C4-2B (cell line): ENCODE data around the gene PIR.

Experiments used
- H3K27ac ChIP-seq: fragments of 450-650 bp; 2 replicates; pipeline ENCODE4 v1.5.1; 2017
- ZFX ChIP-seq: fragments of 450-650 bp; IDR thresholded peaks from 2 replicates; pipeline ENCODE4 v1.6.1; 2017
- TF ChIP-seq, protein P1 (sequence below): fragments of 450-650 bp; conservative IDR thresholded peaks from 2 replicates; pipeline ENCODE4 v1.5.1; 2017; ENCODE audit warnings: mild to moderate bottlenecking

Gene PIR

DNA sequence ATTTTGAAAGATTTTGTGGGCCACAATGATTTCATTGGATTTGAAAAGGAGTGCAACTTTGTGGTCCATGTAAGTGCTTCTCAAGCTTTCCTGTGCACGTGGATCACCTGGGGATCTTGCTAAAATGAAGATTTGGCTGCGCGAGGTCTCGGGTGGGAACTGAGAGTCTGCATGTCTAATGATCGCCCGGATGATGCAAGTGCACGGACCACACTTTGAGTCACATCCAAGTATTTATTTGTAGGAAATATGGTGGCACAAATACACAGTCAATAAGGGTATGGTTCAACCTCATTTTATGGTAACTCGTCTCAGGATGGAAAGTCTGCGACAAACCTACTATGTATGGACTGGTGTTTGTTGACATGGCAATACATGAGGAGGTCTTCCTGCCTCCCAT, 8.4 kb upstream of the PIR start:
- TF ChIP-seq ZFX = no peak
- TF ChIP-seq, protein P1, sequence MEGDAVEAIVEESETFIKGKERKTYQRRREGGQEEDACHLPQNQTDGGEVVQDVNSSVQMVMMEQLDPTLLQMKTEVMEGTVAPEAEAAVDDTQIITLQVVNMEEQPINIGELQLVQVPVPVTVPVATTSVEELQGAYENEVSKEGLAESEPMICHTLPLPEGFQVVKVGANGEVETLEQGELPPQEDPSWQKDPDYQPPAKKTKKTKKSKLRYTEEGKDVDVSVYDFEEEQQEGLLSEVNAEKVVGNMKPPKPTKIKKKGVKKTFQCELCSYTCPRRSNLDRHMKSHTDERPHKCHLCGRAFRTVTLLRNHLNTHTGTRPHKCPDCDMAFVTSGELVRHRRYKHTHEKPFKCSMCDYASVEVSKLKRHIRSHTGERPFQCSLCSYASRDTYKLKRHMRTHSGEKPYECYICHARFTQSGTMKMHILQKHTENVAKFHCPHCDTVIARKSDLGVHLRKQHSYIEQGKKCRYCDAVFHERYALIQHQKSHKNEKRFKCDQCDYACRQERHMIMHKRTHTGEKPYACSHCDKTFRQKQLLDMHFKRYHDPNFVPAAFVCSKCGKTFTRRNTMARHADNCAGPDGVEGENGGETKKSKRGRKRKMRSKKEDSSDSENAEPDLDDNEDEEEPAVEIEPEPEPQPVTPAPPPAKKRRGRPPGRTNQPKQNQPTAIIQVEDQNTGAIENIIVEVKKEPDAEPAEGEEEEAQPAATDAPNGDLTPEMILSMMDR = no peak

DNA sequence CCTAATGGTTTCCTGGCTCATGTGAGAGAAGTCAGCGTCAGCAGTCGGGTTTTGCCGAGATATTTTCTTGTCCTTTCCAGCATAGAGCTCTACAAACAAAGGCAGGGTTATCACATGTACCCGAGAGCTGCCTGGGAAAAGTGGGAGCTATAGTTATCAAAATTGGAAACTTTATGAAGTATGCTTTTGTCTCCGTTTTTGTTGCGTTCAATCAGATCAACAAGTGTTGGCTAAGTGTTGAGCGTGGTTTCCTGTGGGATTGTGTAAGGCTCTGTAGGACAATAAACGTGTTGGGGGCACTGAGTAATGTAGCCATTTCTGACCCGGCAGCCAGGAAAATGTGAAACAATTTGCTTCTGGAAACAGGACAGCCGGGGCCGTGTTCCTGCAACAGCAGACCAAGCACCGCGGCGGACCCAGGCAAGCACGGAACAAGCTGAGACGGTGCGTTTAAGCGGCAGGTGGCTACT, 7.4 kb upstream of the PIR start, which contains the start of gene BMX:
Gene BMX, plus strand, starts transcription at position 311 of the 470 bp plus-strand sequence. CDS start 7,547 bp downstream, outside the sequence.
- TF ChIP-seq ZFX = no peak
- TF ChIP-seq, protein P1 = no peak
- H3K27ac ChIP-seq = no peak within 1 kb of the TSS

More for the DNA sequence above, 8.4 kb upstream of the PIR start:
- no peak overlapping the region for H3K27ac ChIP-seq

DNA sequence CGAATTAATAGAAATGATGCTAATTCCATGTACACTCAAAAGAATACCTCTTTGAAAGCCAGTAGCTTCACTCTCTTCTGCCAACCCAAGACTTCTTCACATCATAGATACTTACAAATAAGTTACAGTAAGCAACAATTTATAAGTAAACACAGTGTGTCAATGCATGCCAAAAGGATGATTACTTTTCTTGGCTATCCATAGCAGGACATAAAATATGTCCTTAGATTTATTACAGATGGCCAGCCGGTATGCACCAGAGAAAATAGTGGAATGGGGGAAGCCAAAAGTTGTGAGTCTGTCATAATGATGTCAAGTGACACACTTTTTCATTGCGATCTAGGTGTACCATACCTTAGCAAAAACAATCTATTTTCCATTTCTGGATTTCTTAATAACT, 6.8 kb upstream of the PIR start:
- TF ChIP-seq, protein P1 = no peak
- no peak for TF ChIP-seq ZFX
- H3K27ac ChIP-seq = no peak overlapping the region

GRCh38 chrX:15498741-15499140, 5.6 kb upstream of the PIR start:
- TF ChIP-seq, protein P1 = no peak
- TF ChIP-seq ZFX = no peak
- H3K27ac ChIP-seq = no peak overlapping the region

- H3K27ac ChIP-seq = no peak overlapping the region
- TF ChIP-seq, protein P1 = peak; percentile 77
- TF ChIP-seq ZFX = no peak
Measured at GRCh38 chrX:15497865-15498264, 4.7 kb upstream of the PIR start.

GRCh38 chrX:15496824-15497223, 3.7 kb upstream of the PIR start:
- H3K27ac ChIP-seq = no peak overlapping the region
- TF ChIP-seq ZFX = no peak
- TF ChIP-seq, protein P1 = no peak

DNA sequence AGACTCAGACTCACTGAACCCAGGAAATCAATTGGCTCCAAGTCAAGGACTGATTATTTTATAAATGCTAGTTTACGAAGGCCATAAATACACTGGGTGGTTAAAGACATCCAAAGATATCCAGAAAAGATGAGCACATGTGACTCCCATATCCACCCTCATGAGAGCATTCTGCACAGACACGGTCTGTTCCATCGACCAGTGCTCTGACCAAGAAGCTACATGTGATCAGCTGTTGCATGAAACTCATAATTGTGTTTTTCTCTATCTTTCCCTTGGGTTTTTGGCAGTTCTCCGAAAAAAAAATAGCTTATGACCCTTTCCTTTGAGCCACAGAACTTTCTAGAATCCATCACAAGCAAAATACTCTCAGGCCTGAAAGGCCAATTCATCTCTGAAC, 2.7 kb upstream of the PIR start:
- TF ChIP-seq ZFX = no peak
- TF ChIP-seq, protein P1 = no peak
- no peak overlapping the region for H3K27ac ChIP-seq
